PC-3 (cell line): ENCODE results near the gene DGKG. TPM values are rescaled to one million over a fixed set of nuclear protein-coding genes. Genes with fewer than 3 reads are reported as not detected.

Experiments used
- ATAC-seq: fragments of 200-7000 bp; cut with Tn5 transposase; 2 replicates; pipeline ENCODE4 v1.9.1; 2020; ENCODE audit warnings: mild to moderate bottlenecking, moderate library complexity
- BruUV-seq: library from RNA; stranded (reverse); fragments of 400-500 nt; replicated peaks from 2 replicates; lab custom pipeline; 2021; lab: Mats Ljungman, UMichigan
- CTCF ChIA-PET: fragments of 300-600 bp; sonication (Branson Sonifier 250); formaldehyde crosslinking; loops from one replicate; lab custom pipeline; 2022; ENCODE audit warnings: antibody characterized with exemption; lab: Charles Lee
- POLR2A ChIA-PET: fragments of 300-600 bp; sonication (Branson Sonifier 250); formaldehyde crosslinking; loops from one replicate; lab custom pipeline; 2022; ENCODE audit warnings: antibody characterized with exemption; ENCODE audit not compliant: unreplicated experiment; lab: Charles Lee
- DNase-seq: peaks from one replicate; pipeline ENCODE4 v3.0.0-alpha.2; 2015
- H2AFZ ChIP-seq: fragments of 300-600 bp; sonication (generic); 2 replicates; pipeline ENCODE4 v1.6.0; 2016; ENCODE audit warnings: antibody characterized with exemption, low read length
- H3F3A ChIP-seq: fragments of 300-600 bp; sonication (generic); one replicate; pipeline ENCODE4 v1.6.0; 2017; ENCODE audit warnings: antibody characterized with exemption, low read length, control low read depth, mild to moderate bottlenecking; ENCODE audit not compliant: unreplicated experiment
- H3K27ac ChIP-seq: fragments of 300-600 bp; sonication (generic); 2 replicates; pipeline ENCODE4 v1.5.1; 2016; ENCODE audit warnings: mild to moderate bottlenecking, low read length
- H3K27me3 ChIP-seq: fragments of 300-600 bp; sonication (generic); 2 replicates; pipeline ENCODE4 v1.6.1; 2016; ENCODE audit warnings: low read length, mixed read lengths
- H3K36me3 ChIP-seq: fragments of 300-600 bp; sonication (generic); 2 replicates; pipeline ENCODE4 v1.6.1; 2016; ENCODE audit warnings: low read depth, mixed run types, low read length, mixed read lengths
- H3K4me1 ChIP-seq: fragments of 300-600 bp; sonication (generic); 2 replicates; pipeline ENCODE4 v1.5.1; 2016; ENCODE audit warnings: low read length; ENCODE audit not compliant: insufficient read depth
- H3K4me2 ChIP-seq: fragments of 300-600 bp; sonication (generic); 2 replicates; pipeline ENCODE4 v1.6.0; 2016; ENCODE audit warnings: low read length
- H3K4me3 ChIP-seq: fragments of 300-600 bp; sonication (generic); 2 replicates; pipeline ENCODE4 v1.5.1; 2016; ENCODE audit warnings: mild to moderate bottlenecking, low read length, mixed read lengths
- H3K79me2 ChIP-seq: fragments of 300-600 bp; sonication (generic); 2 replicates; pipeline ENCODE4 v1.6.1; 2017; ENCODE audit warnings: low read length, mixed read lengths
- H3K9ac ChIP-seq: fragments of 300-600 bp; sonication (generic); 2 replicates; pipeline ENCODE4 v1.6.0; 2016; ENCODE audit warnings: mild to moderate bottlenecking, low read length
- H3K9me2 ChIP-seq: fragments of 300-600 bp; sonication (generic); replicated peaks from 2 replicates; pipeline ENCODE4 v1.6.1; 2016; ENCODE audit warnings: mixed run types, low read length, mixed read lengths
- H3K9me3 ChIP-seq: fragments of 300-600 bp; sonication (generic); 2 replicates; pipeline ENCODE4 v1.6.1; 2016; ENCODE audit warnings: low read length, mixed read lengths
- H4K20me1 ChIP-seq: fragments of 300-600 bp; sonication (generic); 2 replicates; pipeline ENCODE4 v1.6.1; 2016; ENCODE audit warnings: low read length, mixed read lengths
- CTCF ChIP-seq: fragments of 300-600 bp; sonication (generic); conservative IDR thresholded peaks from 2 replicates; pipeline ENCODE4 v1.5.1; 2017; ENCODE audit warnings: antibody characterized with exemption, low read depth, mild to moderate bottlenecking, low read length
- EZH2 ChIP-seq: fragments of 300-600 bp; sonication (generic); IDR thresholded peaks from one replicate; pipeline ENCODE4 v1.6.1; 2017; ENCODE audit warnings: antibody characterized with exemption, mild to moderate bottlenecking, low read length; ENCODE audit not compliant: unreplicated experiment
- EZH2phosphoT487 ChIP-seq: fragments of 300-600 bp; sonication (generic); IDR thresholded peaks from 2 replicates; pipeline ENCODE4 v1.6.1; 2018; ENCODE audit warnings: mild to moderate bottlenecking, antibody characterized with exemption, low read length, borderline replicate concordance
- intact Hi-C: fragments of 100-400 bp; cut with micrococcal nuclease; formaldehyde crosslinking; loops from 2 replicates; pipeline ENCODE4 v1.9.0; 2023
- total RNA-seq: library from RNA; depleted of rRNA; stranded (reverse); fragments of >200 nt; gene quantifications from 2 replicates; pipeline ENCODE4 v1.2.3, GENCODE V29; 2014

The DGKG gene
- total RNA-seq, 1 experiment from 2014 or later, result 2.7 TPM

GRCh38 chr3:186214670-186215069 lies 147.4 kb downstream of the DGKG start:
- TF ChIP-seq CTCF (no peak), EZH2 (no peak), EZH2phosphoT487 (no peak)
- Histone ChIP-seq H3K4me3 (no peak overlapping the region), H3K36me3 (no peaks in the 10 kb centered on the region), H3K27ac (no peak overlapping the region), H3K9me3 (no peaks in the 10 kb centered on the region), H3K4me2 (no peak overlapping the region), H3K27me3 (0 out of 2 replicates have a peak, but pooled peaks cover 3% of the 10 kb centered on the region), H3F3A (no peaks in the 10 kb centered on the region), H3K4me1 (no peaks in the 10 kb centered on the region), H2AFZ (no peak overlapping the region), H4K20me1 (no peaks in the 10 kb centered on the region), H3K79me2 (no peaks in the 10 kb centered on the region), H3K9ac (no peak overlapping the region), H3K9me2 (no peaks in the 10 kb centered on the region; the same call in 1 of the 2 replicates)
- intact Hi-C loops, result no loop called here
- ATAC-seq (no peak), DNase-seq (no peak)
- no TSS peak for BruUV-seq
- ChIA-PET POLR2A (no interaction called here), CTCF (no interaction called here)

- H3K9me2 ChIP-seq, result no peaks in the 10 kb centered on the region
- no TSS peak for BruUV-seq
- 0 out of 2 replicates have a peak, but pooled peaks cover 3% of the 10 kb centered on the region for H3K27me3 ChIP-seq
These were observed 148.1 kb downstream of the DGKG start for GRCh38 chr3:186213946-186214345.

More at GRCh38 chr3:186213946-186214345, 148.1 kb downstream of the DGKG start:
- no peaks in the 10 kb centered on the region for H3K9me3 ChIP-seq
- H3K9ac ChIP-seq, result no peak overlapping the region
- no peak overlapping the region for H3K4me3 ChIP-seq
- TF ChIP-seq EZH2 (no peak), CTCF (no peak), EZH2phosphoT487 (no peak)
- no peak overlapping the region for H2AFZ ChIP-seq
- ChIA-PET CTCF (no interaction called here), POLR2A (no interaction called here)
- no peaks in the 10 kb centered on the region for H3K36me3 ChIP-seq
- H3K27ac ChIP-seq, result no peak overlapping the region
- no peak for ATAC-seq
- H3K79me2 ChIP-seq, result no peaks in the 10 kb centered on the region
- H3K4me2 ChIP-seq, result no peak overlapping the region
- no peak for DNase-seq
- intact Hi-C loops, result no loop called here
- H3F3A ChIP-seq, result no peaks in the 10 kb centered on the region
- no peaks in the 10 kb centered on the region for H4K20me1 ChIP-seq
- no peaks in the 10 kb centered on the region for H3K4me1 ChIP-seq
